SU-DHL-6 (cell line): Measurements from ENCODE around the gene OGDHL.

ENCODE experiments used
- H2AFZ ChIP-seq: fragments of 200-600 bp; sonication (generic); 2 replicates; pipeline ENCODE4 v1.6.1; 2014; ENCODE audit warnings: low read depth, mild to moderate bottlenecking, moderate library complexity, mixed read lengths, antibody characterized with exemption, low read length; ENCODE audit not compliant: severe bottlenecking
- H3F3A ChIP-seq: fragments of 200-600 bp; shearing (Covaris generic); 2 replicates; pipeline ENCODE4 v1.6.0; 2016; ENCODE audit warnings: antibody characterized with exemption, mild to moderate bottlenecking; ENCODE audit not compliant: insufficient read depth
- H3K27ac ChIP-seq: fragments of 200-600 bp; sonication (generic); 2 replicates; pipeline ENCODE4 v1.5.1; 2016; ENCODE audit warnings: low read depth, mild to moderate bottlenecking, low read length, moderate library complexity, mixed read lengths
- H3K27me3 ChIP-seq: fragments of 200-600 bp; sonication (generic), shearing (Covaris generic); 2 replicates; pipeline ENCODE4 v1.6.0; 2014; ENCODE audit warnings: mild to moderate bottlenecking, low read length
- H3K36me3 ChIP-seq: fragments of 200-600 bp; sonication (generic); 2 replicates; pipeline ENCODE4 v1.6.1; 2014; ENCODE audit warnings: mild to moderate bottlenecking, low read length, mixed read lengths
- H3K4me2 ChIP-seq: fragments of 300-600, 200-600 bp; shearing (Covaris generic), sonication (generic); 2 replicates; pipeline ENCODE4 v1.6.0; 2014; ENCODE audit warnings: low read length, low read depth, mild to moderate bottlenecking; ENCODE audit not compliant: poor library complexity, severe bottlenecking
- H3K4me3 ChIP-seq: fragments of 200-600 bp; sonication (generic); 2 replicates; pipeline ENCODE4 v1.5.1; 2014; ENCODE audit warnings: antibody characterized with exemption, low read length, mild to moderate bottlenecking, mixed read lengths; ENCODE audit not compliant: insufficient read depth, poor library complexity, severe bottlenecking
- H3K79me2 ChIP-seq: fragments of 200-600 bp; sonication (generic); 2 replicates; pipeline ENCODE4 v1.6.1; 2014; ENCODE audit warnings: mild to moderate bottlenecking, low read length, moderate library complexity; ENCODE audit not compliant: insufficient read depth
- H3K9ac ChIP-seq: fragments of 200-600 bp; sonication (generic); 2 replicates; pipeline ENCODE4 v1.7.0; 2014; ENCODE audit warnings: mild to moderate bottlenecking, low read length
- H3K9me2 ChIP-seq: fragments of 200-600 bp; sonication (generic); replicated peaks from 2 replicates; pipeline ENCODE4 v1.6.1; 2014; ENCODE audit warnings: low read length; ENCODE audit not compliant: insufficient read depth
- H3K9me3 ChIP-seq: fragments of 200-600 bp; sonication (generic); 2 replicates; pipeline ENCODE4 v1.6.1; 2014; ENCODE audit warnings: low read length, mixed read lengths; ENCODE audit not compliant: insufficient read depth
- H4K20me1 ChIP-seq: fragments of 200-600 bp; sonication (generic); 2 replicates; pipeline ENCODE4 v1.6.1; 2014; ENCODE audit warnings: low read depth, mild to moderate bottlenecking, antibody characterized with exemption, low read length, moderate library complexity, mixed read lengths
- EZH2phosphoT487 ChIP-seq: fragments of 200-600 bp; sonication (generic), shearing (Covaris generic); conservative IDR thresholded peaks from 2 replicates; pipeline ENCODE4 v1.6.1; 2018; ENCODE audit warnings: mild to moderate bottlenecking, antibody characterized with exemption, low read length, moderate library complexity, mixed read lengths
- TF ChIP-seq, protein P1 (sequence below): fragments of 200-600 bp; sonication (generic); IDR thresholded peaks from one replicate; pipeline ENCODE4 v1.5.1; 2017; ENCODE audit warnings: antibody characterized with exemption, mild to moderate bottlenecking, low read length, moderate library complexity; ENCODE audit not compliant: insufficient read depth, poor library complexity, severe bottlenecking

Gene OGDHL

DNA sequence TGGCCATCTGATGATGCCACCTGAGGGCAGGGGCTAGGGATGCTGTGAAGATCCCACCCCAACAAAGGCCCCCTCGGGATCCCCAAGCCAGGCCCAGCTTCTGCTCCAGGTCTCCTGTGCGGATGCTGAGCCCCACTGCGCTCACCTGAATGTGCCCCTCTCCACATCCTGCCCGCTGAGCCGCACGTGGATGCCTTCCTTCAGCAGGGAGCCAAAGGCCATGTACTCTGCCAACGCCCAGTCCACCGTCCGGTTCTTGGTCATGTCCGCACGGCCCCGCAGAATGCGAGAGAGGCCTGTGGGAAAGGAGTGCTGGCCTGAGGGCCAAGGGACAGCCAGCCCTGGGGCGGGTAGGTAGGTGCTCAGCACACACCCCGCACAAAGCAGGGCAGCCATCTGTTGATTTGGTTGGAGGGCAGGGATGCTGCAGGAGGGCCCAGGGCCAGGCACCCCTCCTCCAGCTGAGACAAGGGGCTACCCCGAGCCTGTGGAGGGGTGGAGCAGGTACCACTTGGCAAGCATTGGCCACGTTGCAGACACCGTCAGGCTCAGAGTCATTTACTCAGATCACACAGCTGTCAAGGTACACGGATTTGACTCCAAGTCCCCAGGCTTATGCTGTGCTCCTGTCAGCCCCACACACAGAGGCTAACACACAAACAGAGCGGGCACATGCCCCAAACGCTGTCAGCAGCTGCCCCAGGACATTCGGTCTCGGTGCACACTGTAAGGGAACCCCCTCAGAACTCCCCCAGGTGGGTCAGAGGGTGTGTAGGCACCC lies 19.2 kb downstream of the OGDHL start:
- no peaks in the 10 kb centered on the region for H4K20me1 ChIP-seq
- no peaks in the 10 kb centered on the region for H3K9me2 ChIP-seq
- H3K4me2 ChIP-seq, result no peak overlapping the region
- H3F3A ChIP-seq, result no peaks in the 10 kb centered on the region
- no peaks in the 10 kb centered on the region for H3K27me3 ChIP-seq
- no peak overlapping the region for H3K9ac ChIP-seq
- H2AFZ ChIP-seq, result no peak overlapping the region
- H3K79me2 ChIP-seq, result no peaks in the 10 kb centered on the region
- no peak overlapping the region for H3K27ac ChIP-seq
- H3K4me3 ChIP-seq, result no peak overlapping the region
- no peaks in the 10 kb centered on the region for H3K36me3 ChIP-seq
- H3K9me3 ChIP-seq, result no peaks in the 10 kb centered on the region
- TF ChIP-seq, protein P1, sequence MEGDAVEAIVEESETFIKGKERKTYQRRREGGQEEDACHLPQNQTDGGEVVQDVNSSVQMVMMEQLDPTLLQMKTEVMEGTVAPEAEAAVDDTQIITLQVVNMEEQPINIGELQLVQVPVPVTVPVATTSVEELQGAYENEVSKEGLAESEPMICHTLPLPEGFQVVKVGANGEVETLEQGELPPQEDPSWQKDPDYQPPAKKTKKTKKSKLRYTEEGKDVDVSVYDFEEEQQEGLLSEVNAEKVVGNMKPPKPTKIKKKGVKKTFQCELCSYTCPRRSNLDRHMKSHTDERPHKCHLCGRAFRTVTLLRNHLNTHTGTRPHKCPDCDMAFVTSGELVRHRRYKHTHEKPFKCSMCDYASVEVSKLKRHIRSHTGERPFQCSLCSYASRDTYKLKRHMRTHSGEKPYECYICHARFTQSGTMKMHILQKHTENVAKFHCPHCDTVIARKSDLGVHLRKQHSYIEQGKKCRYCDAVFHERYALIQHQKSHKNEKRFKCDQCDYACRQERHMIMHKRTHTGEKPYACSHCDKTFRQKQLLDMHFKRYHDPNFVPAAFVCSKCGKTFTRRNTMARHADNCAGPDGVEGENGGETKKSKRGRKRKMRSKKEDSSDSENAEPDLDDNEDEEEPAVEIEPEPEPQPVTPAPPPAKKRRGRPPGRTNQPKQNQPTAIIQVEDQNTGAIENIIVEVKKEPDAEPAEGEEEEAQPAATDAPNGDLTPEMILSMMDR, result no peak
- TF ChIP-seq EZH2phosphoT487, result no peak

- H3K9ac ChIP-seq, result no peak overlapping the region
- TF ChIP-seq EZH2phosphoT487, result no peak
- no peaks in the 10 kb centered on the region for H4K20me1 ChIP-seq
- no peaks in the 10 kb centered on the region for H3K27me3 ChIP-seq
- H3K4me3 ChIP-seq, result no peak overlapping the region
- H2AFZ ChIP-seq, result no peak overlapping the region
- no peak overlapping the region for H3K4me2 ChIP-seq
- no peaks in the 10 kb centered on the region for H3K79me2 ChIP-seq
- H3K9me3 ChIP-seq, result no peaks in the 10 kb centered on the region
- H3K9me2 ChIP-seq, result no peaks in the 10 kb centered on the region
- H3K36me3 ChIP-seq, result no peaks in the 10 kb centered on the region
- H3K27ac ChIP-seq, result no peak overlapping the region
- no peaks in the 10 kb centered on the region for H3F3A ChIP-seq
Observed at GRCh38 chr10:49741108-49741995, 20.8 kb downstream of the OGDHL start.

- no peak overlapping the region for H2AFZ ChIP-seq
- no peaks in the 10 kb centered on the region for H3K36me3 ChIP-seq
- TF ChIP-seq EZH2phosphoT487, result no peak
- TF ChIP-seq, protein P1, result no peak
Observed at GRCh38 chr10:49740346-49741107, 21.6 kb downstream of the OGDHL start.

More at GRCh38 chr10:49740346-49741107, 21.6 kb downstream of the OGDHL start:
- Histone ChIP-seq H3K9me2 (no peaks in the 10 kb centered on the region), H3K4me3 (no peak overlapping the region), H3K79me2 (no peaks in the 10 kb centered on the region), H3K4me2 (no peak overlapping the region), H3K27ac (no peak overlapping the region), H3K9me3 (no peaks in the 10 kb centered on the region), H3F3A (no peaks in the 10 kb centered on the region), H3K27me3 (no peaks in the 10 kb centered on the region), H3K9ac (no peak overlapping the region), H4K20me1 (no peaks in the 10 kb centered on the region)
